ENCODE data around the gene AKAP14.

Gene AKAP14

DNA sequence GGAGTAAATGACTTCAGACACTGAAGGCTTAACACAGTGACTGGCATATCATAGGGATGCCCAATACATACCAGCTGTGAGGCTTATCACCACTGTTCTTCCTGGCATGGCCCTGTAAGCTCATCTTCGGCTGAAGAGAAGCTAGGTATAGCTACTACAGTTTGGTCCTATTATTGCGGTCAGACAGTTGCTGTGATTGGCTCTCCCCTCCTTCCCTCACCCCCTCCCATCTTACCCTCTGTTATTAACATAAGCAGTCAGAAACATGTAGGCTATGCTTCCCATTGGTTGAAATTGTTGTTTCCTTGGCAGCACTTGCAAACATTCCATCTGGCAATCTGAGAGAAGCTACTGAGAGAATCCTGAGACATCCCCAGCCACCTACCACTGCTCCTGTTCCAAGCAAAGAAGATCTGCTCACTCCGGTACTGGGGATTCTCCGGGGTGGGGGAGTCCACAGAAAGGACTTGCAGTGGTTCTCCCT, at the start of gene AKAP14:
Gene AKAP14, plus strand, starts transcription at position 51 of the 484 bp plus-strand sequence. CDS start 7,331 bp downstream, outside the sequence.
- no peaks in the 10 kb centered on the region for H4K20me1 ChIP-seq (ENCODE audit: insufficient read depth, low read length, poor library complexity, severe bottlenecking)
- no peaks in the 10 kb centered on the region for H3F3A ChIP-seq (ENCODE audit: low read depth)
- H3K27me3 ChIP-seq (ENCODE audit: insufficient read depth, low read length, poor library complexity, severe bottlenecking): no peaks in the 10 kb centered on the region
- no peaks in the 10 kb centered on the region for H3K79me2 ChIP-seq (ENCODE audit: insufficient read depth, low read length)
- H3K4me3 ChIP-seq (ENCODE audit: low read length, poor library complexity, severe bottlenecking): no peak within 1 kb of the TSS
- H3K9ac ChIP-seq (ENCODE audit: low read depth, low read length, poor library complexity, severe bottlenecking): no peak within 1 kb of the TSS
- no peaks in the 10 kb centered on the region for H3K4me1 ChIP-seq (ENCODE audit: insufficient read depth, low read length, poor library complexity, severe bottlenecking)
- H3K9me3 ChIP-seq (ENCODE audit: insufficient read depth, low read depth, low read length): no peaks in the 10 kb centered on the region
- no peaks in the 10 kb centered on the region for H3K9me2 ChIP-seq (replicated peaks; ENCODE audit: low read depth, low read length)
- TF ChIP-seq, protein P1, sequence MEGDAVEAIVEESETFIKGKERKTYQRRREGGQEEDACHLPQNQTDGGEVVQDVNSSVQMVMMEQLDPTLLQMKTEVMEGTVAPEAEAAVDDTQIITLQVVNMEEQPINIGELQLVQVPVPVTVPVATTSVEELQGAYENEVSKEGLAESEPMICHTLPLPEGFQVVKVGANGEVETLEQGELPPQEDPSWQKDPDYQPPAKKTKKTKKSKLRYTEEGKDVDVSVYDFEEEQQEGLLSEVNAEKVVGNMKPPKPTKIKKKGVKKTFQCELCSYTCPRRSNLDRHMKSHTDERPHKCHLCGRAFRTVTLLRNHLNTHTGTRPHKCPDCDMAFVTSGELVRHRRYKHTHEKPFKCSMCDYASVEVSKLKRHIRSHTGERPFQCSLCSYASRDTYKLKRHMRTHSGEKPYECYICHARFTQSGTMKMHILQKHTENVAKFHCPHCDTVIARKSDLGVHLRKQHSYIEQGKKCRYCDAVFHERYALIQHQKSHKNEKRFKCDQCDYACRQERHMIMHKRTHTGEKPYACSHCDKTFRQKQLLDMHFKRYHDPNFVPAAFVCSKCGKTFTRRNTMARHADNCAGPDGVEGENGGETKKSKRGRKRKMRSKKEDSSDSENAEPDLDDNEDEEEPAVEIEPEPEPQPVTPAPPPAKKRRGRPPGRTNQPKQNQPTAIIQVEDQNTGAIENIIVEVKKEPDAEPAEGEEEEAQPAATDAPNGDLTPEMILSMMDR (conservative IDR thresholded peaks at IDR 0.05; ENCODE audit: low read length): no peak
- TF ChIP-seq EZH2phosphoT487 (IDR thresholded peaks at IDR 0.05; ENCODE audit: borderline replicate concordance): no peak
- H3K4me2 ChIP-seq (ENCODE audit: low read depth, low read length, poor library complexity, severe bottlenecking): no peak within 1 kb of the TSS
- H2AFZ ChIP-seq (ENCODE audit: low read length): no peak within 1 kb of the TSS
- no peaks in the 10 kb centered on the region for H3K36me3 ChIP-seq (ENCODE audit: insufficient read depth, low read length)

DNA sequence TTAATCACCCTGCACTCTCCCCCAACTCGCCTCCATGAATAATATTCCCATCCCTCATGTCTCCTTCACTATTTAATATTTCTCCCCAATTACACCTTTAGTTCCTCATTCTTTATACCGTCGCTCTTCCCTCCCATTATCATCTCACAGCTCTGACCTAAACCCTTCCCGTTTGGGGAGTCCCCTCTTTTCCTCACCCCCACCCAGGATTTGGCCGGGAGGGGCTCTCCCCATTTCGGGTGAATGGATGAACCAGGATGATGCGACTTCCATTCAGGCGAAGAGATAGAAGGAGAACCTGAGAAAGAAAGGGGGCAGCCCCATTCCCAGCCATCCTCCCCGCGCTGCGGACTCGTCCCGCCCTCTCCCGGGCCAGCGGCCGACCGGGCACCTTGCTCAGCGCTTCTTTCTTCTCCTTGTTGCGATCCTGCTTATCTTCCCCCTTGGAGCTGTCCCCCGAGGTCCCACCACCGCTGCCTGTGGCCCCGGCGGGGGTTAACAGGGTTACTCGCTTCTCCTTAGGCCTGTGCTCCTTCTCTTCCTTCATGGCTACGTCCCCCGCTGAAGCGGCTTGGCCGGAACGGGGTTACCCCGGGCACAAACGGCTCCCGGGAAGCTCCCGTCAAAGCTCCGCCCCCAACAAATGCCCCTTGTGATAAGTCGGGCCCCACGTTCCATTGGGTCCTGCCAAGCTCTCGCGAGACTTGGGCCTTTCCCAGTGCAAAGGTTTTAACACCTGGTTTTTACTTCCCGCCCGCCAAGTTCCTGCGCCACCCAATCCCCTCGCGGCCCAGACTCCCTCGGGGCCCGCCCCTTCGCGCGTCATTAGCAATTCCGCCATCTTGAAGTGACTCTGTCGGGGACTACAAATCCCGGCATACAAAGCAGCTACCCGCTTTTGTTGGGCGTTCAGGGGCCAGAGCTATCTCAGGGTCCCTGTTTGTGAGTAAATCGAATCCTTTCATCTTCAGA, 43.0 kb upstream of the AKAP14 start, which contains the start of gene UPF3B:
Gene UPF3B, minus strand, starts transcription at position 582 of the 972 bp plus-strand sequence. Its CDS starts 35 bp downstream, at position 547.
- H3K9ac ChIP-seq (ENCODE audit: low read depth, low read length, poor library complexity, severe bottlenecking): peak within 1 kb of the TSS; percentile 95
- peaks cover 9% of the 10 kb centered on the region for H4K20me1 ChIP-seq (ENCODE audit: insufficient read depth, low read length, poor library complexity, severe bottlenecking)
- TF ChIP-seq, protein P1 (conservative IDR thresholded peaks at IDR 0.05; ENCODE audit: low read length): no peak
- no peak for TF ChIP-seq EZH2phosphoT487 (IDR thresholded peaks at IDR 0.05; ENCODE audit: borderline replicate concordance)
- H3K27me3 ChIP-seq (ENCODE audit: insufficient read depth, low read length, poor library complexity, severe bottlenecking): no peaks in the 10 kb centered on the region
- H3K4me3 ChIP-seq (ENCODE audit: low read length, poor library complexity, severe bottlenecking): peak within 1 kb of the TSS; percentile 89
- H2AFZ ChIP-seq (ENCODE audit: low read length): peak within 1 kb of the TSS; percentile 78
- no peaks in the 10 kb centered on the region for H3F3A ChIP-seq (ENCODE audit: low read depth)
- H3K79me2 ChIP-seq (ENCODE audit: insufficient read depth, low read length): peaks cover 34% of the 10 kb centered on the region
- peaks cover 10% of the 10 kb centered on the region for H3K4me1 ChIP-seq (ENCODE audit: insufficient read depth, low read length, poor library complexity, severe bottlenecking)
- H3K9me3 ChIP-seq (ENCODE audit: insufficient read depth, low read depth, low read length): no peaks in the 10 kb centered on the region
- H3K36me3 ChIP-seq (ENCODE audit: insufficient read depth, low read length): no peaks in the 10 kb centered on the region; the same call in 1 of the 2 replicates
- peak within 1 kb of the TSS; percentile 90 for H3K4me2 ChIP-seq (ENCODE audit: low read depth, low read length, poor library complexity, severe bottlenecking)
- no peaks in the 10 kb centered on the region for H3K9me2 ChIP-seq (replicated peaks; ENCODE audit: low read depth, low read length)

DNA sequence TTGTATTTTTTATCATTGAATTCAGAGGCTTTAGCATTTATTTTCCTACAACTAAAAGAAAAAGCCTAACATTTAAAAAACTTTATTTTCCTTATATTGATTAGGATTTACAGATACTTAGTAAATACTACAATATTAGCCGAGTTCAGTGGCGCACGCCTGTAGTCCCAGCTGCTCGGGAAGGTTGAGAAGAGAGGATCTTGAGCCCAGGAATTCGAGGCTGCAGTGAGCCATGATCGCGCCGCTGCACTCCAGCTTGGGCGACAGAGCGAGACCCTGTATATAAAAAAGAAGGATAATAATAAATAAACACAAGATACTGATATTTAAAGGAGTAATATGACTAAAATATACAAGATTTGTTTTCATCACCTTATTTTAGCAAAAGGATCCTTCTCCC, 42.2 kb upstream of the AKAP14 start:
- Histone ChIP-seq H3K79me2 (ENCODE audit: insufficient read depth, low read length) (peaks cover 34% of the 10 kb centered on the region), H3K9ac (ENCODE audit: low read depth, low read length, poor library complexity, severe bottlenecking) (peak overlapping the region; percentile 72), H3K9me3 (ENCODE audit: insufficient read depth, low read depth, low read length) (no peaks in the 10 kb centered on the region), H2AFZ (ENCODE audit: low read length) (peak overlapping the region; percentile 78), H3K4me1 (ENCODE audit: insufficient read depth, low read length, poor library complexity, severe bottlenecking) (peaks cover 10% of the 10 kb centered on the region), H3K36me3 (ENCODE audit: insufficient read depth, low read length) (no peaks in the 10 kb centered on the region; the same call in 1 of the 2 replicates), H3F3A (ENCODE audit: low read depth) (no peaks in the 10 kb centered on the region), H3K4me2 (ENCODE audit: low read depth, low read length, poor library complexity, severe bottlenecking) (peak overlapping the region; percentile 70), H3K27me3 (ENCODE audit: insufficient read depth, low read length, poor library complexity, severe bottlenecking) (no peaks in the 10 kb centered on the region), H3K9me2 (replicated peaks; ENCODE audit: low read depth, low read length) (no peaks in the 10 kb centered on the region), H3K4me3 (ENCODE audit: low read length, poor library complexity, severe bottlenecking) (peak overlapping the region; percentile 89), H4K20me1 (ENCODE audit: insufficient read depth, low read length, poor library complexity, severe bottlenecking) (peaks cover 9% of the 10 kb centered on the region)
- TF ChIP-seq, protein P1 (conservative IDR thresholded peaks at IDR 0.05; ENCODE audit: low read length): no peak
- TF ChIP-seq EZH2phosphoT487 (IDR thresholded peaks at IDR 0.05; ENCODE audit: borderline replicate concordance): no peak

Measured in Loucy (cell line).